Subcutaneous adipose tissue (tissue), 4 donors: ENCODE data around the gene ACADM. TPM values are rescaled to one million over a fixed set of nuclear protein-coding genes. Genes with fewer than 3 reads are reported as not detected.

Source experiments
- total RNA-seq, 4 donors: library from RNA; depleted of rRNA; stranded (reverse); fragments of >200 nt; gene quantifications; one replicate each; pipeline ENCODE4 v1.1.0, GENCODE V29; 2016
- TF ChIP-seq, protein P1 (sequence below): fragments of 450-650 bp; IDR thresholded peaks from one replicate; pipeline ENCODE4 v1.5.1; 2016; ENCODE audit warnings: low read depth, mild to moderate bottlenecking, control low read depth, antibody characterized with exemption, moderate library complexity

ACADM gene
- 10 to 100 TPM; 52.2 to 72.9 (median 60.0) TPM for total RNA-seq

DNA sequence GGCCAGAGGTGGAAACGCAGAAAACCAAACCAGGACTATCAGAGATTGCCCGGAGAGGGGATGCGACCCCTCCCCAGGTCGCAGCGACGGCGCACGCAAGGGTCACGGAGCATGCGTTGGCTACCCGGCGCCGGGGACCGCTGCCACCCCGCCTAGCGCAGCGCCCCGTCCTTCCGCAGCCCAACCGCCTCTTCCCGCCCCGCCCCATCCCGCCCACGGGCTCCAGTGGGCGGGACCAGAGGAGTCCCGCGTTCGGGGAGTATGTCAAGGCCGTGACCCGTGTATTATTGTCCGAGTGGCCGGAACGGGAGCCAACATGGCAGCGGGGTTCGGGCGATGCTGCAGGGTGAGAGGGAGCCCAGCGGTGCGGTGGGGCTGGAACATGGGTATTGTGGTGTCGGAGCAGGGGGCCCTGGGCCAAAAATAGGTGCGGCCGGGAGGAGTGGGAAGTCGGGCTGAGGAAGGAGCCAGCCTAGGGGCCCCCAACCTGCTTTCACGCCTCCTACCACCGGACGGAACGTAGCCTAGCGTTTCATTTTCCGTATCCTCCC lies at the start of gene ACADM:
TSS of gene ACADM (plus strand) at position 238 of the 551 bp plus-strand sequence. CDS start at position 317, 79 bp downstream.
- TF ChIP-seq, protein P1, sequence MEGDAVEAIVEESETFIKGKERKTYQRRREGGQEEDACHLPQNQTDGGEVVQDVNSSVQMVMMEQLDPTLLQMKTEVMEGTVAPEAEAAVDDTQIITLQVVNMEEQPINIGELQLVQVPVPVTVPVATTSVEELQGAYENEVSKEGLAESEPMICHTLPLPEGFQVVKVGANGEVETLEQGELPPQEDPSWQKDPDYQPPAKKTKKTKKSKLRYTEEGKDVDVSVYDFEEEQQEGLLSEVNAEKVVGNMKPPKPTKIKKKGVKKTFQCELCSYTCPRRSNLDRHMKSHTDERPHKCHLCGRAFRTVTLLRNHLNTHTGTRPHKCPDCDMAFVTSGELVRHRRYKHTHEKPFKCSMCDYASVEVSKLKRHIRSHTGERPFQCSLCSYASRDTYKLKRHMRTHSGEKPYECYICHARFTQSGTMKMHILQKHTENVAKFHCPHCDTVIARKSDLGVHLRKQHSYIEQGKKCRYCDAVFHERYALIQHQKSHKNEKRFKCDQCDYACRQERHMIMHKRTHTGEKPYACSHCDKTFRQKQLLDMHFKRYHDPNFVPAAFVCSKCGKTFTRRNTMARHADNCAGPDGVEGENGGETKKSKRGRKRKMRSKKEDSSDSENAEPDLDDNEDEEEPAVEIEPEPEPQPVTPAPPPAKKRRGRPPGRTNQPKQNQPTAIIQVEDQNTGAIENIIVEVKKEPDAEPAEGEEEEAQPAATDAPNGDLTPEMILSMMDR, result no peak

DNA sequence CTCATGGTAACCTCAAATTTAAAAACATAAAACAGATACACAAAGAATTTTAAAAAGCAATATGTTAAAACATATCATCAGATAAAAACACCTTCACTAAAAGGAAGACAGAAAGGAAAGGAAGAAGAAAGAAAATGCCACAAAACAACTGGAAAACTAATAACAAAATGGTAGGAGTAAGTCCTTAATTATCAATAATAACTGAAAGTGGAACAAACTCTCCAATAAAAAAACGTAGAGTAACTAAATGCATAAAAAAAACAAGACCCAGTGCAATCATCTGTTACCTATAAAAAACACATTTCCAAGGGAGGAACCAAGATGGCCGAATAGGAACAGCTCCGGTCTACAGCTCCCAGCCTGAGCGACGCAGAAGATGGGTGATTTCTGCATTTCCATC lies 47.1 kb upstream of the ACADM start:
- TF ChIP-seq, protein P1, result no peak

DNA sequence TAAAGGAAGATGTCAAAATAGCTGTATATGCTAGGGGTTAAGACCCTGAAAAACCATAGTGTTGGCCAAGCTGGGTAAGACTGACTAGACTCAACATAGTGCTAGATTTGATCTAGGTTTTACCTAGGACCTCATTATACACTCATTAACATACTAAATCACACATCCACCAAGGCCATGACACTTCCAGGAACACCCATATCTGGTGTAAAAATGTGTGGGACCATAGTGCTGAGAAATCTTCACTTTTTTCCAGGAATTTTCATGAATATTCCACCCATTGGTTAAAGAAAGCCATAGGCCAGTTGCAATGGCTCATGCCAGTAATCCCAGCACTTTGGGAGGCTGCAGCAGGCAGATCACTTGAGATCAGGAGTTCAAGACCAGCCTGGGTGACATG lies 34.0 kb upstream of the ACADM start:
- TF ChIP-seq, protein P1, result no peak

DNA sequence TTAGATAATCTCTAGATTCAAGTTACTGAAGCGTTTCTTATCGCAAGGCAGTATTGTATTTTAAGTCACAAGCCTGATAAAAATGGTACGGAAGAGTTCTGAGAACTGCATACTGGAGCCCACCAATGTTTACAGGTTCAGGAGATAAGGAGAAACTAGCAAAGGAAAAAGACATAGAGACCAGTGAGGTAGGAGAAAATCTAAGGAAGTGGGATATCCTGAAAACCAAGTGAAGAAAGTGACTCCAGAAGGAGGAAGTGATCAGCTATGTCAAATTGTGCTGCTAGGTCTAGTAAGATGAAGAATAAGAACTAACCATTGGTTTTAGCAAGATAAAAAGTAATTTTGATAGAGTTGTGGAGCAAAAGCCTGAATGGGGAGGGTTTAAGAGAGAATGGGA lies 31.0 kb upstream of the ACADM start:
- TF ChIP-seq, protein P1, result no peak

DNA sequence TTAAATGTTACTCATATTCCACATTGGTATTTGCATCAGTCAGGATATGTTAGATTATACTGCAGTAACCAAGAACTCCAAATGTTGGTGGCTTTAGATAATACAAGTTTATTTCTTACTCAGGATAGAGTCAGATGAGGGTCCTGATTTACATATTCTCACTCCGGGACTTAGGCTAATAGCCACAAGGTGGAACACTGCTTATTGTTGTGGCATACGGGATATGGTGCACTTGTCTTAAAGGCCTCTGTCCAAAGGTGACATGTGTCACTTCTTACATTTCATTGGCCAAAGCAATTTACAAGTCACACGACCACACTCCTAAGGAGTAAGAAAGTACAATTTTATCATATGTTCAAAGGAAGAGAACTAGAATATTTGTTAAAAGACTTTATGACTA lies 28.5 kb upstream of the ACADM start:
- TF ChIP-seq, protein P1, result no peak

DNA sequence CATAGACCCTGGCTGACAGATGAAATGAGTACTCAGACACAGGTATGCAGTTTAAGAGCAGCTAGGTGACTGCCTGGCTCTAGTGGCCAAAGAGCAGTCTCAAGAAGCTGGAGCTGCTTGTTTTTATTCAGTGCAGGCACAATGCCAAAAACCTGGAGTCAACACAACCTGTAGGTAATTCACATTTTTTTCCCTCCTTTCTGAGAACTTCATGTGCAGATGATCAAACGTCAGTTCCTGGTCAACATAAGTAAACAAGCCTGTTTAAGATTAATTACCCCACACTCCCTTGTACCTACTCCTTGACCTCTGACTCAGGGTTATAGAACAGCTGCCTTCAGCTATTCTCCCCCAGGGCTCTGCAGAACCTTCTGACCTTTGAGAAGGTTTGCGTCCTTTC lies 17.3 kb upstream of the ACADM start:
- TF ChIP-seq, protein P1, result no peak

DNA sequence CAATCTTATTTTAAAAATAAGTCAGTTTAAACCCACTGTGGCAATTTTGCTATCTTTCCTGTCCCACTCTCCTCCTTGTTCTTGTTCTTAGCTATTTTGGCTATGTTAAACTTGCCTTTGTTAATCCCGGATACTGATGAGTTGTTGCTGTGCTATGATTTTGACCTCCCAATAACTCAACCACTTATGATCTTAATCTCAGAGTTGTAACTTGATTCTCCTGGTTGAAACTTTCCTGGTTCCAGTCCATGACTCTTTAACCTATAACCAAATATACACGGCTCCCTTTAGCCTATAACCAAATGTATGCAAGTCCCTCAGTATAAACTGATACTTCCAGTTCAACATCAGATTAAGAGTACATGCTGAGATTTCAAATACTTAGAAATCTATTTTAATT lies 15.6 kb upstream of the ACADM start:
- TF ChIP-seq, protein P1, result no peak
